H9 (cell line): Measurements from ENCODE around the gene ZNF678. TPM values are rescaled to one million over a fixed set of nuclear protein-coding genes. Genes with fewer than 3 reads are reported as not detected.

Experiments used
- DNase-seq: peaks from one replicate; pipeline ENCODE4 v3.0.0-alpha.2; 2017
- H2AFZ ChIP-seq: one replicate; pipeline ENCODE4 v1.6.1; 2013; ENCODE audit warnings: mild to moderate bottlenecking, low read length, control low read depth, moderate library complexity
- H2AK5ac ChIP-seq: 2 replicates; pipeline ENCODE4 v1.6.1; 2013; ENCODE audit warnings: low read length, control low read depth, mixed read lengths; ENCODE audit not compliant: insufficient read length
- H2BK120ac ChIP-seq: one replicate; pipeline ENCODE4 v1.6.1; 2013; ENCODE audit warnings: low read depth, mild to moderate bottlenecking, low read length, control low read depth, inconsistent platforms; ENCODE audit not compliant: poor library complexity, severe bottlenecking
- H2BK12ac ChIP-seq: 2 replicates; pipeline ENCODE4 v1.6.1; 2013; ENCODE audit warnings: low read length, control low read depth, mixed read lengths, low read depth; ENCODE audit not compliant: insufficient read length
- H2BK15ac ChIP-seq: 2 replicates; pipeline ENCODE4 v1.6.1; 2013; ENCODE audit warnings: low read depth, low read length, control low read depth
- H2BK20ac ChIP-seq: one replicate; pipeline ENCODE4 v1.6.1; 2013; ENCODE audit warnings: low read depth, mild to moderate bottlenecking, low read length, control low read depth, inconsistent platforms; ENCODE audit not compliant: poor library complexity, severe bottlenecking
- H2BK5ac ChIP-seq: 2 replicates; pipeline ENCODE4 v1.6.1; 2013; ENCODE audit warnings: low read length, control low read depth, mixed read lengths; ENCODE audit not compliant: insufficient read length
- H3K14ac ChIP-seq: 2 replicates; pipeline ENCODE4 v1.6.1; 2013; ENCODE audit warnings: low read length, control low read depth; ENCODE audit not compliant: insufficient read depth
- H3K18ac ChIP-seq: 2 replicates; pipeline ENCODE4 v1.6.1; 2013; ENCODE audit warnings: low read depth, mild to moderate bottlenecking, mixed read lengths, low read length, control low read depth; ENCODE audit not compliant: insufficient read length
- H3K23ac ChIP-seq: 2 replicates; pipeline ENCODE4 v1.6.1; 2013; ENCODE audit warnings: low read length, control low read depth, mixed read lengths, low read depth; ENCODE audit not compliant: insufficient read length
- H3K23me2 ChIP-seq: 2 replicates; pipeline ENCODE4 v1.6.1; 2013; ENCODE audit warnings: low read depth, mild to moderate bottlenecking, mixed read lengths, low read length, control low read depth; ENCODE audit not compliant: insufficient read length, poor library complexity, severe bottlenecking
- H3K27ac ChIP-seq: 2 replicates; pipeline ENCODE4 v1.5.1; 2013; ENCODE audit warnings: low read length, control low read depth, mixed read lengths, low read depth; ENCODE audit not compliant: insufficient read length
- H3K27me3 ChIP-seq: 2 replicates; pipeline ENCODE4 v1.6.1; 2013; ENCODE audit warnings: low read length, control low read depth, inconsistent platforms; ENCODE audit not compliant: insufficient read depth
- H3K4ac ChIP-seq: 2 replicates; pipeline ENCODE4 v1.6.1; 2013; ENCODE audit warnings: low read depth, mild to moderate bottlenecking, control low read depth, inconsistent platforms, low read length, moderate library complexity
- H3K4me1 ChIP-seq: 2 replicates; pipeline ENCODE4 v1.6.1; 2013; ENCODE audit warnings: low read length, control low read depth, inconsistent platforms; ENCODE audit not compliant: insufficient read depth
- H3K4me2 ChIP-seq: 2 replicates; pipeline ENCODE4 v1.6.1; 2013; ENCODE audit warnings: low read length, control low read depth, mixed read lengths; ENCODE audit not compliant: insufficient read length, insufficient read depth
- H3K56ac ChIP-seq: 2 replicates; pipeline ENCODE4 v1.6.1; 2013; ENCODE audit warnings: low read depth, mild to moderate bottlenecking, mixed read lengths, low read length, control low read depth; ENCODE audit not compliant: insufficient read length
- H3K79me1 ChIP-seq: 2 replicates; pipeline ENCODE4 v1.6.1; 2013; ENCODE audit warnings: low read depth, mild to moderate bottlenecking, moderate library complexity, low read length, control low read depth, inconsistent platforms; ENCODE audit not compliant: insufficient read depth, poor library complexity, severe bottlenecking
- H3K79me2 ChIP-seq: 2 replicates; pipeline ENCODE4 v1.6.1; 2013; ENCODE audit warnings: low read length, control low read depth, inconsistent platforms; ENCODE audit not compliant: insufficient read depth
- H3K9ac ChIP-seq: 2 replicates; pipeline ENCODE4 v1.6.1; 2013; ENCODE audit warnings: low read length, control low read depth, mixed read lengths; ENCODE audit not compliant: insufficient read length; ENCODE audit errors: extremely low read depth
- H3K9me3 ChIP-seq: one replicate; pipeline ENCODE4 v1.6.1; 2013; ENCODE audit warnings: low read depth, low read length, inconsistent platforms; ENCODE audit not compliant: control insufficient read depth
- H3T11ph ChIP-seq: one replicate; pipeline ENCODE4 v1.6.1; 2013; ENCODE audit warnings: mild to moderate bottlenecking, low read length, control low read depth, inconsistent platforms
- H4K20me1 ChIP-seq: one replicate; pipeline ENCODE4 v1.6.1; 2013; ENCODE audit not compliant: control insufficient read depth, insufficient read length, insufficient read depth
- H4K5ac ChIP-seq: 2 replicates; pipeline ENCODE4 v1.6.1; 2013; ENCODE audit warnings: low read depth, mild to moderate bottlenecking, mixed read lengths, low read length, control low read depth; ENCODE audit not compliant: insufficient read length
- H4K8ac ChIP-seq: replicated peaks from 2 replicates; pipeline ENCODE4 v1.6.1; 2013; ENCODE audit warnings: low read length, control low read depth, mixed read lengths, low read depth; ENCODE audit not compliant: insufficient read length
- H4K91ac ChIP-seq: 2 replicates; pipeline ENCODE4 v1.6.1; 2013; ENCODE audit warnings: low read depth, mild to moderate bottlenecking, moderate library complexity, mixed read lengths, low read length, control low read depth; ENCODE audit not compliant: insufficient read length
- H3K27ac Mint-ChIP-seq, 3 experiments: 2 replicates in 2 of 3; 3 replicates in 1 of 3; pipeline ENCODE4 v1.8.0; 2020 to 2021; ENCODE audit warnings: mixed read lengths in 3 of 3, mild to moderate bottlenecking in 1 of 3, moderate library complexity in 1 of 3
- H3K27me3 Mint-ChIP-seq: 2 replicates; pipeline ENCODE4 v1.8.0; 2021; ENCODE audit warnings: low read depth, mild to moderate bottlenecking, moderate library complexity, mixed read lengths
- H3K36me3 Mint-ChIP-seq, 3 experiments: 2 replicates in 2 of 3; 3 replicates in 1 of 3; pipeline ENCODE4 v1.8.0; 2020 to 2021; ENCODE audit warnings: low read depth in 3 of 3, mixed read lengths in 3 of 3; ENCODE audit not compliant: insufficient read depth in 1 of 3
- H3K4me1 Mint-ChIP-seq, 2 experiments: 2 replicates each; pipeline ENCODE4 v1.8.0; 2020; ENCODE audit warnings: mixed read lengths in 2 of 2
- H3K4me3 Mint-ChIP-seq, 2 experiments: 2 replicates in 1 of 2; 3 replicates in 1 of 2; pipeline ENCODE4 v1.8.0; 2020 to 2021; ENCODE audit warnings: mild to moderate bottlenecking in 2 of 2, mixed read lengths in 2 of 2, moderate library complexity in 1 of 2
- H3K9me3 Mint-ChIP-seq, 2 experiments: 2 replicates in 1 of 2; 3 replicates in 1 of 2; pipeline ENCODE4 v1.8.0; 2020; ENCODE audit warnings: mild to moderate bottlenecking in 2 of 2, mixed read lengths in 2 of 2, moderate library complexity in 1 of 2
- WGBS: extraction: QIAGEN DNeasy Blood & Tissue Kit; methylation state at CpG from one replicate; pipeline ENCODE4 v1.1.7; 2013; ENCODE audit warnings: missing lambda C conversion rate, low lambda C conversion rate, mixed read lengths; ENCODE audit not compliant: insufficient read length; ENCODE audit errors: extremely low coverage; 5-methylcytosine and 5-hydroxymethylcytosine counted together
- total RNA-seq: library from RNA; stranded (reverse); gene quantifications from 2 replicates; pipeline ENCODE4 v1.2.1, GENCODE V29; 2021
- TF ChIP-seq, protein P1 (sequence below): fragments of 200-600 bp; sonication (generic); conservative IDR thresholded peaks from 3 replicates; pipeline ENCODE4 v1.8.0; 2021; ENCODE audit warnings: antibody characterized with exemption, mild to moderate bottlenecking

Gene ZNF678
- total RNA-seq, 1 experiment from 2014 or later: 25.3 TPM

DNA sequence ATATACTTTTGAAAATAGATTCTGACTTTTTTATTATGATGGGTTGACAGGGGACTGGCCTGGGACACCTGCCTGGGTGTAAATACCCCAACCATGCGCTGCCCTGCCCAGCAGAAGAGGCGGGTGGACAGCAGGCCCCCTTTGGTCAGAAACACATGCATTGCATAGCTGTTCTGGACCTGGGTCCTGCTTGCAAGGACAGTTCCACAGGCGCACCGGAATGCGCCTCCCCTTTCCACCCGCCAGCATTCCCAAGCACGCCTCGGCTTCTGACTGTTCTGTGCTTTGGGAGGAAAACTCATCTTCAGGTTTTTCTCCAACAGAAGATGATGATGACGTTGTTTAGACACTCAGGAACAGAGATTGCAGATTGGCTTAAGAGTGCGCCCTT, 428 bp upstream of the ZNF678 start:
- no peak overlapping the region for H2BK15ac ChIP-seq
- no peak overlapping the region for H3K56ac ChIP-seq
- no peak overlapping the region for H3K27ac ChIP-seq
- no peaks in the 10 kb centered on the region; the same call in 1 of the 2 replicates for H3K4me1 ChIP-seq
- H4K20me1 ChIP-seq: no peaks in the 10 kb centered on the region
- H4K5ac ChIP-seq: no peak overlapping the region
- peak overlapping the region; percentile 48 for H3K4me2 ChIP-seq
- H2BK5ac ChIP-seq: no peak overlapping the region
- H3K36me3 Mint-ChIP-seq: peaks cover 8 to 23% (median 11%) of the 10 kb centered on the region in 3 experiments; a peak in 6 of 7 replicates
- no peak overlapping the region for H4K91ac ChIP-seq
- peaks cover 8 to 16% of the 10 kb centered on the region in 2 experiments; a peak in 4 of 5 replicates for H3K9me3 Mint-ChIP-seq
- H2BK120ac ChIP-seq: no peak overlapping the region
- no peak overlapping the region for H3K4ac ChIP-seq
- peaks cover 11 to 30% of the 10 kb centered on the region in 2 experiments for H3K4me1 Mint-ChIP-seq
- peaks cover 4% of the 10 kb centered on the region for H3K79me1 ChIP-seq
- no peak overlapping the region for H3T11ph ChIP-seq
- H2BK12ac ChIP-seq: no peak overlapping the region
- peak overlapping the region; percentile 49 for H2AFZ ChIP-seq
- H3K23ac ChIP-seq: no peak overlapping the region
- H3K27me3 Mint-ChIP-seq: peaks cover 13% of the 10 kb centered on the region
- H3K27ac Mint-ChIP-seq: peak overlapping the region in 2 of 3 experiments; percentile 99 to 100; a peak in 4 of 7 replicates
- H3K4me3 Mint-ChIP-seq: peak overlapping the region; percentile 94
- no peak overlapping the region for H2BK20ac ChIP-seq
- H3K18ac ChIP-seq: no peak overlapping the region
- no peak overlapping the region for H2AK5ac ChIP-seq
- H3K9me3 ChIP-seq: no peaks in the 10 kb centered on the region
- no peak overlapping the region for H4K8ac ChIP-seq
- H3K79me2 ChIP-seq: peaks cover 7% of the 10 kb centered on the region; the same call in 1 of the 2 replicates
- H3K14ac ChIP-seq: no peak overlapping the region
- TF ChIP-seq, protein P1, sequence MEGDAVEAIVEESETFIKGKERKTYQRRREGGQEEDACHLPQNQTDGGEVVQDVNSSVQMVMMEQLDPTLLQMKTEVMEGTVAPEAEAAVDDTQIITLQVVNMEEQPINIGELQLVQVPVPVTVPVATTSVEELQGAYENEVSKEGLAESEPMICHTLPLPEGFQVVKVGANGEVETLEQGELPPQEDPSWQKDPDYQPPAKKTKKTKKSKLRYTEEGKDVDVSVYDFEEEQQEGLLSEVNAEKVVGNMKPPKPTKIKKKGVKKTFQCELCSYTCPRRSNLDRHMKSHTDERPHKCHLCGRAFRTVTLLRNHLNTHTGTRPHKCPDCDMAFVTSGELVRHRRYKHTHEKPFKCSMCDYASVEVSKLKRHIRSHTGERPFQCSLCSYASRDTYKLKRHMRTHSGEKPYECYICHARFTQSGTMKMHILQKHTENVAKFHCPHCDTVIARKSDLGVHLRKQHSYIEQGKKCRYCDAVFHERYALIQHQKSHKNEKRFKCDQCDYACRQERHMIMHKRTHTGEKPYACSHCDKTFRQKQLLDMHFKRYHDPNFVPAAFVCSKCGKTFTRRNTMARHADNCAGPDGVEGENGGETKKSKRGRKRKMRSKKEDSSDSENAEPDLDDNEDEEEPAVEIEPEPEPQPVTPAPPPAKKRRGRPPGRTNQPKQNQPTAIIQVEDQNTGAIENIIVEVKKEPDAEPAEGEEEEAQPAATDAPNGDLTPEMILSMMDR: no peak
- H3K27me3 ChIP-seq: no peaks in the 10 kb centered on the region
- H3K23me2 ChIP-seq: peaks cover 5% of the 10 kb centered on the region
- no CpG with 5 or more reads among the region's 10 CpGs for WGBS
- no peak for DNase-seq
- H3K9ac ChIP-seq: no peak overlapping the region
